Keratinocyte (primary cell): ENCODE measurements around the gene TACC2. TPM values are rescaled to one million over a fixed set of nuclear protein-coding genes. Genes with fewer than 3 reads are reported as not detected.

Experiments used
- DNase-seq: peaks from one replicate; pipeline ENCODE4 v3.0.0-alpha.2; 2011; ENCODE audit warnings: low read depth, missing footprints, low spot score
- FAIRE-seq: peaks from 2 replicates; lab custom pipeline; 2011; peaks lifted over from hg19 to GRCh38; lab: Jason Lieb, UNC
- H2AFZ ChIP-seq: 2 replicates; pipeline ENCODE4 v1.6.0; 2012; ENCODE audit warnings: low read length, control low read depth, inconsistent platforms; ENCODE audit not compliant: control insufficient read depth
- H3K27ac ChIP-seq: 2 replicates; pipeline ENCODE4 v1.5.1; 2011; ENCODE audit warnings: low read length; ENCODE audit not compliant: control insufficient read depth, insufficient read depth
- H3K27me3 ChIP-seq: 3 replicates; pipeline ENCODE4 v1.6.0; 2011; ENCODE audit warnings: low read length; ENCODE audit not compliant: control insufficient read depth, insufficient read depth; ENCODE audit errors: extremely low read depth
- H3K36me3 ChIP-seq, 2 experiments: 2 replicates in 1 of 2; 3 replicates in 1 of 2; pipeline ENCODE4 v1.5.1; 2011; ENCODE audit warnings: low read length in 2 of 2, mild to moderate bottlenecking in 1 of 2; ENCODE audit not compliant: control insufficient read depth in 2 of 2, insufficient read depth in 2 of 2; ENCODE audit errors: extremely low read depth in 1 of 2
- H3K4me1 ChIP-seq: 3 replicates; pipeline ENCODE4 v1.5.1; 2011; ENCODE audit warnings: low read length; ENCODE audit not compliant: control insufficient read depth, insufficient read depth; ENCODE audit errors: extremely low read depth
- H3K4me2 ChIP-seq: 3 replicates; pipeline ENCODE4 v1.6.0; 2011; ENCODE audit warnings: low read depth, low read length; ENCODE audit not compliant: control insufficient read depth, insufficient read depth; ENCODE audit errors: extremely low read depth
- H3K4me3 ChIP-seq, 3 experiments: fragments of 200-600 bp in 1 of 3; sonication (generic) in 1 of 3; 2 replicates in 2 of 3; 3 replicates in 1 of 3; pipeline ENCODE4 v1.5.1; 2011 to 2016; ENCODE audit warnings: low read length in 3 of 3, mild to moderate bottlenecking in 3 of 3, control low read depth in 2 of 3, inconsistent platforms in 1 of 3, low read depth in 1 of 3, mixed read lengths in 1 of 3, mixed run types in 1 of 3, moderate library complexity in 1 of 3; ENCODE audit not compliant: control insufficient read depth in 2 of 3, insufficient read depth in 2 of 3; ENCODE audit errors: extremely low read depth in 1 of 3
- H3K79me2 ChIP-seq: 2 replicates; pipeline ENCODE4 v1.6.0; 2012; ENCODE audit warnings: low read length; ENCODE audit not compliant: control insufficient read depth, insufficient read depth
- H3K9ac ChIP-seq: 3 replicates; pipeline ENCODE4 v1.6.0; 2011; ENCODE audit warnings: low read length; ENCODE audit not compliant: control insufficient read depth, insufficient read depth; ENCODE audit errors: extremely low read depth
- H3K9me1 ChIP-seq: 3 replicates; pipeline ENCODE4 v1.6.0; 2011; ENCODE audit warnings: low read length; ENCODE audit not compliant: control insufficient read depth, insufficient read depth; ENCODE audit errors: extremely low read depth
- H3K9me3 ChIP-seq: 2 replicates; pipeline ENCODE4 v1.5.1; 2012; ENCODE audit warnings: low read depth, low read length; ENCODE audit not compliant: control insufficient read depth
- H4K20me1 ChIP-seq: 3 replicates; pipeline ENCODE4 v1.6.0; 2011; ENCODE audit warnings: low read length; ENCODE audit not compliant: control insufficient read depth, insufficient read depth; ENCODE audit errors: extremely low read depth
- CTCF ChIP-seq, 3 experiments: IDR thresholded peaks in 1 of 3; conservative IDR thresholded peaks in 1 of 3; optimal IDR thresholded peaks in 1 of 3; 2 replicates in 2 of 3; 3 replicates in 1 of 3; pipeline versions ENCODE3 to v1.5.1; 2011; ENCODE audit warnings: low read length in 3 of 3, mild to moderate bottlenecking in 3 of 3, moderate library complexity in 2 of 3, control low read depth in 1 of 3, inconsistent platforms in 1 of 3; ENCODE audit not compliant: insufficient read depth in 2 of 3; ENCODE audit errors: extremely low read depth in 1 of 3
- EZH2 ChIP-seq: IDR thresholded peaks from one replicate; pipeline ENCODE4 v1.6.1; 2012; ENCODE audit warnings: inconsistent platforms, mild to moderate bottlenecking, low read length, moderate library complexity
- dilution Hi-C: fragments of 300-500 bp; cut with MboI; formaldehyde crosslinking; loops from one replicate; pipeline ENCODE4 v1.7.0; 2020; ENCODE audit warnings: low sequenced_read_pairs; ENCODE audit not compliant: extremely low pct_ligation_motif_present
- polyA plus RNA-seq, 5 experiments: library from polyadenylated mRNA; depleted of rRNA in 3 of 5; stranded (reverse) in 3 of 5; stranded (forward) in 1 of 5; unstranded in 1 of 5; fragments of >200 nt; gene quantifications; 1 replicate in 1 of 5; 2 replicates in 3 of 5; 3 replicates in 1 of 5; pipeline versions ENCODE4 v1.2.1 to v1.2.3, GENCODE V29; 2011 to 2012; ENCODE audit warnings: missing spikeins in 2 of 5, low read depth in 1 of 5, low replicate concordance in 1 of 5

TACC2 gene
- polyA plus RNA-seq, 1 donor (not counting 4 experiments of a cell fraction or from before 2014, with no cell fraction given) = 12.8 TPM

- Histone ChIP-seq H2AFZ (no peak overlapping the region), H3K4me2 (no peak overlapping the region), H3K79me2 (no peaks in the 10 kb centered on the region), H3K27ac (no peak overlapping the region), H3K9ac (no peak overlapping the region), H3K9me1 (no peaks in the 10 kb centered on the region), H3K36me3 (no peaks in the 10 kb centered on the region), H3K4me1 (peaks cover 16% of the 10 kb centered on the region), H4K20me1 (no peaks in the 10 kb centered on the region), H3K27me3 (no peaks in the 10 kb centered on the region), H3K9me3 (no peaks in the 10 kb centered on the region), H3K4me3 (no peak overlapping the region)
- DNase-seq = no peak
- dilution Hi-C loops = no loop called here
- no peak for FAIRE-seq
- TF ChIP-seq CTCF (optimal IDR thresholded peaks at IDR 0.05 in 1 of 3, IDR thresholded peaks at IDR 0.05 in 1 of 3, conservative IDR thresholded peaks at IDR 0.05 in 1 of 3; ENCODE audit: extremely low read depth in 1 of 3, insufficient read depth in 2 of 3, low read length in 3 of 3) = no peak
Measured at GRCh38 chr10:122053314-122053713, 64.4 kb downstream of the TACC2 start.

GRCh38 chr10:122054048-122055025 lies 65.4 kb downstream of the TACC2 start:
- Histone ChIP-seq H4K20me1 (no peaks in the 10 kb centered on the region), H3K27me3 (no peaks in the 10 kb centered on the region), H3K4me2 (no peak overlapping the region), H3K4me3 (no peak overlapping the region), H3K9ac (no peak overlapping the region), H3K79me2 (no peaks in the 10 kb centered on the region), H3K9me3 (no peaks in the 10 kb centered on the region), H3K9me1 (no peaks in the 10 kb centered on the region), H3K36me3 (no peaks in the 10 kb centered on the region), H3K27ac (no peak overlapping the region), H2AFZ (no peak overlapping the region), H3K4me1 (peaks cover 16% of the 10 kb centered on the region)
- peak; percentile 58 for FAIRE-seq
- dilution Hi-C loops = no loop called here
- TF ChIP-seq EZH2 (no peak), CTCF (optimal IDR thresholded peaks at IDR 0.05 in 1 of 3, IDR thresholded peaks at IDR 0.05 in 1 of 3, conservative IDR thresholded peaks at IDR 0.05 in 1 of 3; ENCODE audit: extremely low read depth in 1 of 3, insufficient read depth in 2 of 3, low read length in 3 of 3) (peak; percentile 58 to 87 (median 79))
- peak; percentile 15 for DNase-seq
